GM23248 (cell line): Measurements from ENCODE around the gene NTNG1. TPM values are rescaled to one million over a fixed set of nuclear protein-coding genes. Genes with fewer than 3 reads are reported as not detected.
A peak's percentile ranks its signal among the peaks of the same experiment; 100 is the strongest.

Source experiments
- DNase-seq: peaks from one replicate; pipeline ENCODE4 v3.0.0-alpha.2; 2015
- H2AFZ ChIP-seq: fragments of 200-600 bp; sonication (generic); 2 replicates; pipeline ENCODE4 v1.6.1; 2016; ENCODE audit warnings: antibody characterized with exemption
- H3F3A ChIP-seq: fragments of 200-600 bp; sonication (generic); 2 replicates; pipeline ENCODE4 v1.6.1; 2016; ENCODE audit warnings: mild to moderate bottlenecking, antibody characterized with exemption, mixed run types; ENCODE audit not compliant: insufficient read depth
- H3K27ac ChIP-seq: fragments of 200-600 bp; sonication (generic); 2 replicates; pipeline ENCODE4 v1.5.1; 2016; ENCODE audit warnings: mild to moderate bottlenecking
- H3K27me3 ChIP-seq: fragments of 200-600 bp; sonication (generic); replicated peaks from 2 replicates; pipeline ENCODE4 v1.6.1; 2016; ENCODE audit warnings: mild to moderate bottlenecking; ENCODE audit not compliant: insufficient read depth
- H3K36me3 ChIP-seq: fragments of 200-600 bp; sonication (generic); 2 replicates; pipeline ENCODE4 v1.6.1; 2016; ENCODE audit warnings: low read depth, mild to moderate bottlenecking
- H3K4me1 ChIP-seq: fragments of 200-600 bp; sonication (generic); 2 replicates; pipeline ENCODE4 v1.6.1; 2016; ENCODE audit warnings: mild to moderate bottlenecking; ENCODE audit not compliant: insufficient read depth
- H3K4me2 ChIP-seq: fragments of 200-600 bp; sonication (generic); one replicate; pipeline ENCODE4 v1.6.1; 2016; ENCODE audit warnings: mild to moderate bottlenecking; ENCODE audit not compliant: unreplicated experiment
- H3K4me3 ChIP-seq: fragments of 200-600 bp; sonication (generic); 2 replicates; pipeline ENCODE4 v1.5.1; 2016; ENCODE audit warnings: mild to moderate bottlenecking
- H3K79me2 ChIP-seq: fragments of 200-600 bp; sonication (generic); 2 replicates; pipeline ENCODE4 v1.6.1; 2016; ENCODE audit warnings: mild to moderate bottlenecking; ENCODE audit not compliant: insufficient read depth
- H3K9ac ChIP-seq: fragments of 200-600 bp; sonication (generic); 2 replicates; pipeline ENCODE4 v1.6.1; 2016; ENCODE audit warnings: mild to moderate bottlenecking
- H3K9me2 ChIP-seq: fragments of 200-600 bp; sonication (generic); 2 replicates; pipeline ENCODE4 v1.6.1; 2016; ENCODE audit warnings: mixed run types, mild to moderate bottlenecking, moderate library complexity; ENCODE audit not compliant: insufficient read depth
- H3K9me3 ChIP-seq: fragments of 200-600 bp; sonication (generic); one replicate; pipeline ENCODE4 v1.6.1; 2017; ENCODE audit warnings: low read depth
- H4K20me1 ChIP-seq: fragments of 200-600 bp; sonication (generic); 2 replicates; pipeline ENCODE4 v1.6.0; 2016; ENCODE audit not compliant: insufficient read depth
- EZH2 ChIP-seq: fragments of 200-600 bp; sonication (generic); IDR thresholded peaks from 2 replicates; pipeline ENCODE4 v1.6.1; 2018; ENCODE audit warnings: antibody characterized with exemption, mild to moderate bottlenecking; ENCODE audit not compliant: insufficient read depth, poor library complexity, severe bottlenecking
- EZH2phosphoT487 ChIP-seq: fragments of 200-600 bp; sonication (generic); IDR thresholded peaks from 2 replicates; pipeline ENCODE4 v1.6.1; 2018; ENCODE audit warnings: antibody characterized with exemption, moderate library complexity, mild to moderate bottlenecking, low read depth; ENCODE audit not compliant: insufficient read depth
- WGBS, 2 experiments: methylation state at CpG; one replicate each; pipeline ENCODE4 v1.1.6; 2015 to 2017; ENCODE audit warnings: low lambda C conversion rate in 2 of 2, low coverage in 1 of 2; ENCODE audit errors: missing lambda C conversion rate in 2 of 2; 5-methylcytosine and 5-hydroxymethylcytosine counted together
- in situ Hi-C: fragments of 300-500 bp; cut with MboI; formaldehyde crosslinking; loops from 2 replicates; pipeline ENCODE4 v1.15.0; 2020
- polyA plus RNA-seq: library from polyadenylated mRNA; unstranded; fragments of >200 nt; fragmentation: Nextera tagmentation; extraction: Ambion mirVana; gene quantifications from 2 replicates; pipeline ENCODE4 v1.2.1, GENCODE V29; 2016
- total RNA-seq: library from RNA; depleted of rRNA; stranded (reverse); fragments of >200 nt; shearing (Covaris generic); gene quantifications from 2 replicates; pipeline ENCODE4 v1.2.3, GENCODE V29; 2014

NTNG1 gene
- total and polyA plus RNA-seq, 2 experiments from 2014 or later: 14.4 to 16.0 TPM

DNA sequence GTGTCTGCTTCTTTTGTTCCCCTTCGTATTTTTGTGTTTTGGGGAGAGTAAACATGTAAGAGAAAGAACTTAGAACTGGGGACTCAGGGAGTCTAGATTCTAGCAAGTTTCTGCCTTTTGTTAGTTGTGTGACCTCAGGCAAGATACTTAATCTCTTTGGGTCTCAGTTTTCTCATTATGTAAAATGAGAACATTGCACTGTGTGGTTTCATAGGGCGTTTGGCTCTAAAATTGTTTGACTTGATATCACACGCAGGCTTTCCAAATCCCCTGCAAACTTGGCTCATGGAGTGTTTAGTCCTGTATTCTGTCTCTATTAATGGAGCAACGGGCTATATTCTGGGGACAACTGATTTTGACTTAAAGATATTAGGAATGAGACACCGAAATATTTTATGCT, 57.7 kb downstream of the NTNG1 start:
- Histone ChIP-seq H3K27me3 (no peaks in the 10 kb centered on the region), H3K9ac (no peak overlapping the region), H3K9me2 (no peaks in the 10 kb centered on the region), H3K9me3 (peaks cover 5% of the 10 kb centered on the region), H3K36me3 (no peaks in the 10 kb centered on the region), H4K20me1 (no peaks in the 10 kb centered on the region), H3K4me2 (no peak overlapping the region), H2AFZ (peak overlapping the region; percentile 24), H3K4me3 (no peak overlapping the region), H3K79me2 (peaks cover 38% of the 10 kb centered on the region), H3F3A (no peaks in the 10 kb centered on the region), H3K27ac (no peak overlapping the region), H3K4me1 (0 out of 2 replicates have a peak, but pooled peaks cover 4% of the 10 kb centered on the region)
- in situ Hi-C loops: no loop called here
- 50 to 59% methylated on average over 5 of the region's 5 CpGs for WGBS, 2 experiments
- peak; percentile 22 for DNase-seq
- TF ChIP-seq EZH2 (no peak), EZH2phosphoT487 (no peak)

GRCh38 chr1:107200631-107201030, 59.8 kb downstream of the NTNG1 start:
- Histone ChIP-seq H3K4me1 (0 out of 2 replicates have a peak, but pooled peaks cover 4% of the 10 kb centered on the region), H3K27ac (no peak overlapping the region), H3K79me2 (peaks cover 25% of the 10 kb centered on the region), H3K27me3 (no peaks in the 10 kb centered on the region), H3K9me2 (no peaks in the 10 kb centered on the region), H3F3A (no peaks in the 10 kb centered on the region), H3K36me3 (no peaks in the 10 kb centered on the region), H4K20me1 (no peaks in the 10 kb centered on the region), H3K9ac (no peak overlapping the region), H3K4me2 (no peak overlapping the region), H3K9me3 (peaks cover 5% of the 10 kb centered on the region), H3K4me3 (no peak overlapping the region), H2AFZ (no peak overlapping the region)
- DNase-seq: no peak
- in situ Hi-C loops: no loop called here
- 54 to 60% methylated on average over 1 of the region's 1 CpG for WGBS, 2 experiments
- TF ChIP-seq EZH2: no peak
- no peak for TF ChIP-seq EZH2phosphoT487

DNA sequence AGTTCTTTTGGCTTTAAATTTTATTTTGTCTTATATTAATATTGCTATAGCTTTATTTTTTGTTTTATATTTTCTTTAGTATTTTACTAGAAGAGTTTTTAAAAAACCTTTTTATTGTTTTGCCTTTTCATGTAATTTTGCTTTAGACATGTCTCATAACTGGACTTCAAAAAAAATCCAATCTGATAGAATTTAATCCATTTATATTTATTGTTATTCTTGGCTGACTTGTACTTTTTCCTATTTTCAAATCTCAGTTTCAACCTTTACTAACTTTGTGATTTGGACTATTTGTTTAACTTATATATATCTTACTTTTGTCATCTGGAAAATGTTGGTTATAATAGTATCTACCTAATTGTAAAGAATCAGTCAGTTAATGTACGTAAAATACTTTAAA, 61.2 kb downstream of the NTNG1 start:
- no peaks in the 10 kb centered on the region for H3K36me3 ChIP-seq
- no peaks in the 10 kb centered on the region for H3F3A ChIP-seq
- H3K79me2 ChIP-seq: peaks cover 17% of the 10 kb centered on the region
- no peak overlapping the region for H2AFZ ChIP-seq
- H3K9ac ChIP-seq: no peak overlapping the region
- no peaks in the 10 kb centered on the region for H3K27me3 ChIP-seq
- H4K20me1 ChIP-seq: no peaks in the 10 kb centered on the region
- H3K4me2 ChIP-seq: no peak overlapping the region
- TF ChIP-seq EZH2: no peak
- no peak for TF ChIP-seq EZH2phosphoT487
- in situ Hi-C loops: no loop called here
- H3K9me2 ChIP-seq: no peaks in the 10 kb centered on the region
- DNase-seq: no peak
- 92 to 94% methylated on average over 1 of the region's 1 CpG for WGBS, 2 experiments
- H3K4me3 ChIP-seq: no peak overlapping the region
- H3K9me3 ChIP-seq: peaks cover 5% of the 10 kb centered on the region
- no peak overlapping the region for H3K27ac ChIP-seq
- 0 out of 2 replicates have a peak, but pooled peaks cover 4% of the 10 kb centered on the region for H3K4me1 ChIP-seq

DNA sequence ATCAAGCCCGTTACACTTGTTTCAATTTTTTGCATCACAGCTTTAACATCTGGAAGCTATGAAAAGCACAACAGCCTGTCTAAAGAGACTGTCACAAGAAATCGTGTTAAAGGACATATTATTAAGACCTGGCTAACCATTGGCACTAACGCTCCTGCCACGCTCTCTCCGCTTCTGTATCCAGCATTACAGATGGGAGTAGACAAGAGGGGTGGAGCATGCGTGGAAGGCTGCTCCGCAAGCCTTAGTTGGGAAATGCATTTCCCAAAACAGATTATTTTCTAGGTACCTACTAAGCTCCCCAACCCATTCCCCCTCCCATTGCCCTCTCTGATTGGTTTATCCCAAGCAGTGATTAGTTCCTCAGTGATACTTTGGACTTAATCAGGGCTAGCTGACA, 72.4 kb downstream of the NTNG1 start:
- H3K9ac ChIP-seq: no peak overlapping the region
- peaks cover 5% of the 10 kb centered on the region; the same call in 1 of the 2 replicates for H3K9me2 ChIP-seq
- peaks cover 30% of the 10 kb centered on the region for H3K79me2 ChIP-seq
- H3F3A ChIP-seq: no peaks in the 10 kb centered on the region
- no peaks in the 10 kb centered on the region for H3K27me3 ChIP-seq
- no peaks in the 10 kb centered on the region for H4K20me1 ChIP-seq
- no peaks in the 10 kb centered on the region for H3K9me3 ChIP-seq
- H3K4me1 ChIP-seq: no peaks in the 10 kb centered on the region
- in situ Hi-C loops: no loop called here
- no peak for DNase-seq
- no peak overlapping the region for H2AFZ ChIP-seq
- no peak overlapping the region for H3K4me3 ChIP-seq
- TF ChIP-seq EZH2phosphoT487 (no peak), EZH2 (no peak)
- H3K27ac ChIP-seq: no peak overlapping the region
- H3K36me3 ChIP-seq: no peaks in the 10 kb centered on the region
- H3K4me2 ChIP-seq: no peak overlapping the region
- WGBS, 2 experiments: 82% methylated on average over 7 of the region's 7 CpGs

GRCh38 chr1:107220036-107220435, 79.2 kb downstream of the NTNG1 start:
- no peak overlapping the region for H2AFZ ChIP-seq
- TF ChIP-seq EZH2phosphoT487: no peak
- TF ChIP-seq EZH2: no peak
- H3K4me2 ChIP-seq: no peak overlapping the region
- H3K79me2 ChIP-seq: peaks cover 64% of the 10 kb centered on the region
- H3K36me3 ChIP-seq: no peaks in the 10 kb centered on the region
- H3K27me3 ChIP-seq: no peaks in the 10 kb centered on the region
- no peak overlapping the region for H3K9ac ChIP-seq
- no peaks in the 10 kb centered on the region for H4K20me1 ChIP-seq
- 90% methylated on average over 1 of the region's 1 CpG; no CpG with 5 or more reads in 1 of the 2 experiments for WGBS, 2 experiments
- H3K4me3 ChIP-seq: no peak overlapping the region
- no peak overlapping the region for H3K27ac ChIP-seq
- no peaks in the 10 kb centered on the region for H3F3A ChIP-seq
- peaks cover 5% of the 10 kb centered on the region; the same call in 1 of the 2 replicates for H3K9me2 ChIP-seq
- H3K4me1 ChIP-seq: no peaks in the 10 kb centered on the region
- in situ Hi-C loops: no loop called here
- H3K9me3 ChIP-seq: no peaks in the 10 kb centered on the region
- no peak for DNase-seq
